ENCODE data around the gene SUPT3H. TPM values are rescaled to one million over a fixed set of nuclear protein-coding genes. Genes with fewer than 3 reads are reported as not detected.
A peak's percentile ranks its signal among the peaks of the same experiment; 100 is the strongest.

The SUPT3H gene
- total RNA-seq, 1 donor = 10.6 TPM

GRCh38 chr6:44800171-44800783 is 577.5 kb downstream of the SUPT3H start:
- TF ChIP-seq, protein P1, sequence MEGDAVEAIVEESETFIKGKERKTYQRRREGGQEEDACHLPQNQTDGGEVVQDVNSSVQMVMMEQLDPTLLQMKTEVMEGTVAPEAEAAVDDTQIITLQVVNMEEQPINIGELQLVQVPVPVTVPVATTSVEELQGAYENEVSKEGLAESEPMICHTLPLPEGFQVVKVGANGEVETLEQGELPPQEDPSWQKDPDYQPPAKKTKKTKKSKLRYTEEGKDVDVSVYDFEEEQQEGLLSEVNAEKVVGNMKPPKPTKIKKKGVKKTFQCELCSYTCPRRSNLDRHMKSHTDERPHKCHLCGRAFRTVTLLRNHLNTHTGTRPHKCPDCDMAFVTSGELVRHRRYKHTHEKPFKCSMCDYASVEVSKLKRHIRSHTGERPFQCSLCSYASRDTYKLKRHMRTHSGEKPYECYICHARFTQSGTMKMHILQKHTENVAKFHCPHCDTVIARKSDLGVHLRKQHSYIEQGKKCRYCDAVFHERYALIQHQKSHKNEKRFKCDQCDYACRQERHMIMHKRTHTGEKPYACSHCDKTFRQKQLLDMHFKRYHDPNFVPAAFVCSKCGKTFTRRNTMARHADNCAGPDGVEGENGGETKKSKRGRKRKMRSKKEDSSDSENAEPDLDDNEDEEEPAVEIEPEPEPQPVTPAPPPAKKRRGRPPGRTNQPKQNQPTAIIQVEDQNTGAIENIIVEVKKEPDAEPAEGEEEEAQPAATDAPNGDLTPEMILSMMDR (IDR thresholded peaks at IDR 0.05; ENCODE audit: insufficient read depth, low read length) = no peak
- DNase-seq (ENCODE audit: low read depth) = peak; percentile 63
- H3K4me3 ChIP-seq (ENCODE audit: low read depth, low read length) = no peak overlapping the region

DNA sequence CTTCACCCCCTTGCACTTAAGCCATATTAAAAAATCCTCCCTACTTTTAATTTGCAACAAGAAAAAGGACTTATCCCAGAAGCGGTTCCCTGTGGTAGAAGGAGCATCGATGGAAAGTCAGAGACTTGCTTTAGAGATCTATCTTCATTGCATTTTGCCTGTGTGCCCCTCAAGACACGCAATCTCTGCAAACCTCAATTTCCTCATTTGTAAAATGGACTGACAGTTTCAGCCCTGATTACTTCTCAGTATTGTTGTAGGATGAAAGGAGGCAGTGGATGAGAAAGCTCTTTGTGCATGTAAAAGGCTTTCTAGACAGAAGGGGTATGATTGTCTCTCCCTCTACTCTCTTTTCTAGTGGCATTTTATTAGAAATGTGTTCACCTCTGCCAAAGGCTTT is 580.0 kb downstream of the SUPT3H start:
- no peak overlapping the region for H3K4me3 ChIP-seq (ENCODE audit: low read depth, low read length)
- DNase-seq (ENCODE audit: low read depth) = no peak
- TF ChIP-seq, protein P1 (IDR thresholded peaks at IDR 0.05; ENCODE audit: insufficient read depth, low read length) = no peak

GRCh38 chr6:44795326-44795725 is 582.4 kb downstream of the SUPT3H start:
- DNase-seq (ENCODE audit: low read depth) = no peak
- TF ChIP-seq, protein P1 (IDR thresholded peaks at IDR 0.05; ENCODE audit: insufficient read depth, low read length) = no peak

DNA sequence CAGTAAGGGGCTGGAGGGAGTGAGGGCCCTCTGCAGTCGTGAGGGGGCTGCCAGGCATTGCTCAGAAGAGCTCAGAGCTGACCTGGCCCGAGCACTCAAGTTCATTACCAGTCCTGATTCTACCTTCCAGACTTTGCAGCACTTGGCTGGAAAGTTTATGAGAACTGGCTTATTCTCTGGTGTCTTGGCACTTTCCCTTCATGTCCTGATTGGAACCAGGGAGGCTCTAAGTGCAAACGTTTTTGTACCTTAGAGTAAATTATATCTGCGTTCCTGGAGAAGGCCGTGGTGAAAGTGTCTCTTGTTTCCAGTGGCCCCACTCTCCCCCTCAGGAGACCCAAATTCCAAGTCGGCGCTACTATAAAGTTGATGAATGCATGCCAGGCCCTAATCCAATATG is 587.9 kb downstream of the SUPT3H start:
- TF ChIP-seq, protein P1 (IDR thresholded peaks at IDR 0.05; ENCODE audit: insufficient read depth, low read length) = no peak
- DNase-seq (ENCODE audit: low read depth) = no peak
- no peak overlapping the region for H3K4me3 ChIP-seq (ENCODE audit: low read depth, low read length)

More at GRCh38 chr6:44795326-44795725, 582.4 kb downstream of the SUPT3H start:
- H3K4me3 ChIP-seq (ENCODE audit: low read depth, low read length) = no peak overlapping the region

GRCh38 chr6:44789061-44789460 is 588.7 kb downstream of the SUPT3H start:
- TF ChIP-seq, protein P1 (IDR thresholded peaks at IDR 0.05; ENCODE audit: insufficient read depth, low read length) = no peak
- no peak for DNase-seq (ENCODE audit: low read depth)
- H3K4me3 ChIP-seq (ENCODE audit: low read depth, low read length) = no peak overlapping the region

DNA sequence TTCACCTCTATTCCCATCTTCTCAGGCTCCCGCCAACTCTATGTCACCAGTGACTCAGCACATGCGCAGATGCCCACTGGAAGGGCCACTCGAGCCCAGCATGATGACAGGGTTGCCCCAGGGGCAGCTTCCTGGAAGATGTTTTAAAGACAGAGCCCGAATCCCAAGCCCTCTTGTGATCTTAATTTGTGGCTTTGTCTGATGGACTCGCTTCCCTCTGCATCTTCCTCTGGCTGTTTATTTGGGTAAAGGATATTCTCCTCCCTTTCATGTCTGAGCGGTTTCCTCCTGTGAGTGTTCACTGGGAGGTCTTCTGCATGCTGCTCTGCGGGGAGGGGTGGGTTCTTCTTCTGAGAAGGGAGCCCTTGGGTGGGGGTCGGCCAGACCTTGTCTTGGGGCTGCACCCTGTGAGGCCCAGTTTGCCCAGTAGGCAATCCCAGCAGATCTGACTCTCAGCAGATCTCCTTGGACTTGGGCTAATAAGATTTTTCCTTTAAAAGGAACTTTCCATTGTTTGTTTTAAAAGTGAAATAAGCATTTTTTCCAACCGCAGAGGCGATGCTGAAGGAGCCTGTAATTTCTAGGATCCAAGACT is 589.2 kb downstream of the SUPT3H start:
- no peak overlapping the region for H3K4me3 ChIP-seq (ENCODE audit: low read depth, low read length)
- peak; percentile 30 for DNase-seq (ENCODE audit: low read depth)
- TF ChIP-seq, protein P1 (IDR thresholded peaks at IDR 0.05; ENCODE audit: insufficient read depth, low read length) = no peak

Measured in fibroblast of the aortic adventitia (primary cell).